Measurements from ENCODE around the gene EXPH5. TPM values are rescaled to one million over a fixed set of nuclear protein-coding genes. Genes with fewer than 3 reads are reported as not detected.
"Not testable (repeated sequence)": the region's sequence is repeated elsewhere in the genome, so short reads cannot be mapped to it uniquely, and the experiment has no call there.

The EXPH5 gene
- total RNA-seq, result 1 to 10 TPM in 1 of 2 donors, under 1 TPM in 1; 0.95 to 1.3 TPM
- long read RNA-seq, donor 1, result 0 reads
- long read RNA-seq, donor 2, result 0 reads

- DNase-seq (ENCODE audit: low spot score), result peak; percentile 92
- intact Hi-C loops (cut with DNase I), result no loop called here
Measured at GRCh38 chr11:108593214-108593922, at the start of gene EXPH5. EXPH5 (minus strand) TSS chr11:108593768; CDS start chr11:108593536, 232 bp downstream.

- DNase-seq (ENCODE audit: low spot score); intact Hi-C loops (cut with DNase I): not testable (repeated sequence)
Measured at GRCh38 chr11:108641752-108642151, 48.2 kb upstream of the EXPH5 start.

GRCh38 chr11:108639146-108639545 lies 45.6 kb upstream of the EXPH5 start:
- DNase-seq (ENCODE audit: low spot score), result no peak
- intact Hi-C loops (cut with DNase I), result no loop called here

GRCh38 chr11:108636222-108636621 lies 42.7 kb upstream of the EXPH5 start:
- no peak for DNase-seq (ENCODE audit: low spot score)

GRCh38 chr11:108635106-108635505 lies 41.5 kb upstream of the EXPH5 start:
- DNase-seq (ENCODE audit: low spot score), result no peak
- intact Hi-C loops (cut with DNase I), result no loop called here

More at GRCh38 chr11:108636222-108636621, 42.7 kb upstream of the EXPH5 start:
- intact Hi-C loops (cut with DNase I), result no loop called here

GRCh38 chr11:108632041-108632704 lies 38.6 kb upstream of the EXPH5 start:
- intact Hi-C loops (cut with DNase I), result no loop called here
- no peak for DNase-seq (ENCODE audit: low spot score)

GRCh38 chr11:108629274-108629673 lies 35.7 kb upstream of the EXPH5 start:
- intact Hi-C loops (cut with DNase I), result no loop called here
- DNase-seq (ENCODE audit: low spot score), result no peak

- intact Hi-C loops (cut with DNase I), result no loop called here
- DNase-seq (ENCODE audit: low spot score), result no peak
Measured at GRCh38 chr11:108628812-108629211, 35.2 kb upstream of the EXPH5 start.

- DNase-seq (ENCODE audit: low spot score), result no peak
- intact Hi-C loops (cut with DNase I), result no loop called here
Measured at GRCh38 chr11:108628326-108628725, 34.8 kb upstream of the EXPH5 start.

GRCh38 chr11:108624196-108624925 lies 30.8 kb upstream of the EXPH5 start:
- DNase-seq (ENCODE audit: low spot score), result no peak
- intact Hi-C loops (cut with DNase I), result no loop called here

GRCh38 chr11:108622341-108622740 lies 28.8 kb upstream of the EXPH5 start:
- intact Hi-C loops (cut with DNase I), result no loop called here
- DNase-seq (ENCODE audit: low spot score), result no peak

- intact Hi-C loops (cut with DNase I), result no loop called here
- DNase-seq (ENCODE audit: low spot score), result no peak
Measured at GRCh38 chr11:108620958-108621772, 27.6 kb upstream of the EXPH5 start.

- intact Hi-C loops (cut with DNase I), result no loop called here
- no peak for DNase-seq (ENCODE audit: low spot score)
Measured at GRCh38 chr11:108618529-108618928, 25.0 kb upstream of the EXPH5 start.

- no peak for DNase-seq (ENCODE audit: low spot score)
- intact Hi-C loops (cut with DNase I), result no loop called here
Measured at GRCh38 chr11:108617055-108617454, 23.5 kb upstream of the EXPH5 start.

GRCh38 chr11:108616549-108616948 lies 23.0 kb upstream of the EXPH5 start:
- intact Hi-C loops (cut with DNase I), result no loop called here
- no peak for DNase-seq (ENCODE audit: low spot score)

- intact Hi-C loops (cut with DNase I), result no loop called here
Measured at GRCh38 chr11:108614086-108614485, 20.5 kb upstream of the EXPH5 start.

GRCh38 chr11:108609682-108610081 lies 16.1 kb upstream of the EXPH5 start:
- intact Hi-C loops (cut with DNase I), result no loop called here
- no peak for DNase-seq (ENCODE audit: low spot score)

More at GRCh38 chr11:108614086-108614485, 20.5 kb upstream of the EXPH5 start:
- no peak for DNase-seq (ENCODE audit: low spot score)

- DNase-seq (ENCODE audit: low spot score), result no peak
- intact Hi-C loops (cut with DNase I), result no loop called here
Measured at GRCh38 chr11:108608548-108608947, 15.0 kb upstream of the EXPH5 start.

GRCh38 chr11:108606495-108607160 lies 13.1 kb upstream of the EXPH5 start:
- intact Hi-C loops (cut with DNase I), result no loop called here
- DNase-seq (ENCODE audit: low spot score), result no peak

Measured in posterior vena cava (tissue), 2 donors.